GM21786 (cell line): ENCODE data around the gene HTT.
"Not testable (repeated sequence)": the region's sequence is repeated elsewhere in the genome, so short reads cannot be mapped to it uniquely, and the experiment has no call there.

Experiments
- ATAC-seq: cut with Tn5 transposase; IDR thresholded peaks from one replicate; pipeline ENCODE4 v1.9.1; 2021; ENCODE audit not compliant: unreplicated experiment

Gene HTT

DNA sequence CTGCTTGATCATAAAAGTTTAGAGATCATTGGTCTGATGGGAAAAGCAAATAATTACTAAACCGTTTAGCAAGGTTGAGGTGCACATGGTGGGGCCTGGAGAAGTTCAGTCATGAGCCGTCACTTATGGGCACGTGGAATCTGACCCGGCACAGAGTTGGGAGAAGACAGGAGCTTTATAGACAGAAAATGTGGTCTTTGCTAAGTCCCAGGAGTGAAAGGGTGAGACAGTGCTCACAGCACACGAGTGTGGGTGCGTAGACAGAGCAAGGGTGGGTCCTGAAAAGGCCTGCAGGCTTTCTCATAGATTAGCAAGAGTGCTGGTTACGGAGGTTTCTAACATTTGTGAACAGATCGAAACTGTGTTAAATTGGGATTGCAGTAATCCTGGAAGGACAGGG is 43.8 kb downstream of the HTT start:
- ATAC-seq, result no peak

DNA sequence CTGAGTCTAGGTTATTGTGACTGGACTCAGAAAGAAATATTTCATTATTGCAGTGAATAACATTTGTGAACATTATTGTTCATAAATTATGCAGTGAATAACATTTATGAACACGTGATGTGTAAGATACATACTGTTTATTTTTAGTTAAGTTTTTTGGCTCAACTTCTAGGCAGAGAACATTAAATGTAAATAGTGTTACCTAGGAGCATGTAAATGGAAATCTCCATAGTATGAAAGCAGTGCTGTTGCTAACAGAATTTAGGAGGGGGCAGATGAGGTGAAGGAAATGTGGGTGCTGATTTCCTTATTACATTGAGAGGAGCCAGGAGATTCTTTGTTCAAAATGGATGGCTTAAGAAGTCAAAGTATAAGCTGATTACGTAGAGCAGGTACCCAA is 45.0 kb downstream of the HTT start:
- ATAC-seq, result no peak

DNA sequence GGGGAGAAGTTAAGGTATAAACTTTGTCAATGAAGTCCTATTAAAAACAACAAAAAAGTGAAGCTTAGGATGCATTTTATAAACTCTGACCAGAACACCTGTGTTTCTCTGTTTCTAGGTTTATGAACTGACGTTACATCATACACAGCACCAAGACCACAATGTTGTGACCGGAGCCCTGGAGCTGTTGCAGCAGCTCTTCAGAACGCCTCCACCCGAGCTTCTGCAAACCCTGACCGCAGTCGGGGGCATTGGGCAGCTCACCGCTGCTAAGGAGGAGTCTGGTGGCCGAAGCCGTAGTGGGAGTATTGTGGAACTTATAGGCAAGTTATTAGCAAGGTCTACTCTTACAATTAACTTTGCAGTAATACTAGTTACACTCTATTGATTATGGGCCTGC is 46.6 kb downstream of the HTT start:
- ATAC-seq, result no peak

DNA sequence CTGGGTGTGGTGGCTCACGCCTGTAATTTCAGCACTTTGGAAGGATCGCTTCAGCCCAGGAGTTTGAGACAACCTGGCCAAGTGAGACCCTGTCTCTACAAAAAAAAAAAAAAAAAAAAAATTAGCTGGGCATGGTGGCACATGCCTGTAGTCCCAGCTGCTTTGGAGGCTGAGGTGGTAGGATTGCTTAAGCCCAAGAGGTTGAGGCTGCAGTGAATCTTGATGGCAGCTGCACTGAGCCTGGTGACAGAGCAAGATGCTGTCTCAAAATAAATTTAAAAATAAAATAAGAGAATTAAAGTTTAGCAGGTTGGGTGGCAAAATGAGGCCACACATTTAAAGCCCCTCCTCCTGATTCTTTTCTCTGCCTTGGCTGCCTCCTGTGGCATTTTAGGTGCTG is 47.1 kb downstream of the HTT start:
- ATAC-seq, result no peak

DNA sequence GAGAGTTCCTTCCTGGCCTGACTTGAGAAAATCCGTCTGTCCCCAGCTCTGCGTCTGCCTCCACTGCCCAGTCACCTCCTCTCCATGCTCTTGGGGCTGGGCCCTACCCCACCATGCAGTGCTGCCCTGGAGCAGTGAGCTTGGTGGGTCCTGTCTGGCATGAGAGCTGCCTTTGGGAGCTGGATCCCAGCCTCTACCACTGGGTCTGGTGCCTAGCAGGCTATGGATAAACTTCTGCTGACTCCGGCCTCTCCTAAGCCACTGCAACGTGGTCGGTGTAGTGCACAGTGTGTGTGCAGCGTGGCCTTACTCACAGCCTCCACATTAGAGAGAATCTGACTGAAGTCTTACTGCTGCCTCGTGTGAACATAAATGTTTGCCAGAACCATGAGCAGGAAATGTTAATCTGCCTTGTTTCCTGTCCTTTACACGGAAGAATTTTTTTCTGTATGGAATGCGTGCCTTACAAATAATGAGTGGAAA is 47.6 kb downstream of the HTT start:
- ATAC-seq, result no peak

DNA sequence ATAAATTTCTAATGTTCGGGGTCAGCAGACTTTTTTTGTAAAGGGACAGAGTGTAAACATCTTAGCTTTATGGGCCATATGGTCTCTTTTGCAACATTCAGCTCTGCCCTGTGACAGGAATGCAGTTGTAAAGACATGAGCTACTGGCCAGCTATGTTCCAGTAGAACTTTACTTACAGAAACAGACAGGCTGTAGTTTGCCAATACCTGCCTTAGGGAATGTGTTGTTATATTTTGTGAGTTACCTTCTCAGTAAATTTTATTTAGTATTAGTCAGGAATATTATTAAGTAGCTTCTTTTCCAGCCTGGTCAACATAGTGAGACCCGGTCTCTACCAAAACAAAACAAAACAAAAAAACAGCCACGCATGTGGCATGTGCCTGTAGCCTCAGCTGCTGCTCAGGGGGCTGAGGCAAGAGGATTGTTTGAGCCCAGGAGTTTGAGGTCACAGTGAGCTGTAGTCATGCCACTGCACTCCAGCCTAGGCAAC is 48.7 kb downstream of the HTT start:
- ATAC-seq, result no peak

DNA sequence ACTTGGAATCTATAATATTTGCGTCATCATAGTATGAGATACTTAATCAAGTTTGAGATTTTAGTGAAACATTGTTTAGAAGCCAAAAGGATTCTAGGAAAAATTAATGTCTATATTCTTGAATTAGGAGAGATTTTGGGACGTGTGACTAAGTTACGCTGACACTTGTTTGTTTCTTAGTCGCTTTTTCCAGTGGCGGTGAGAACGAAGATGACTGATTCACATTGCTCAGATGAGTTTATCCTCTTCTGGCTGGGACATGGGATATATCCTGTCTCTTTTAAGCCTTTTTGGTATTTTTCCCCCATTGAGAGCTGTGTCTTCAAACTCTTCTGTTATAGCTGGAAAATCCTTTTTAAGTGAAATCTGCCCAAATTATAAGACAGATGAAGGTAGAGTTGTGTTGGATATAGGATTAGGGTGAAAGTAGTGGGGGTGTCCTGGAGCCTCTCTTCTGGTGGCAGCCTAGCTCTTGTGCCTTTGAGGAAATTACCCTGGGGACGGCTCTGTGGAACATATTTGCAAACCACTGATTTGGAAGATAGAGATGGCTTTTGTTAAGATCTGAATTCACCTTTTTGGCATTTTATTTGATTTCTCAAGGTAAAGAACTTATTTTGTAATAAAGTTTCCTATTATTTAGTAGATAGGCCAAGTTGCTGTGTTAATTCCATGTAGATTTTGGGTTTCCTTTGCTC is 49.7 kb downstream of the HTT start:
- ATAC-seq, result no peak

DNA sequence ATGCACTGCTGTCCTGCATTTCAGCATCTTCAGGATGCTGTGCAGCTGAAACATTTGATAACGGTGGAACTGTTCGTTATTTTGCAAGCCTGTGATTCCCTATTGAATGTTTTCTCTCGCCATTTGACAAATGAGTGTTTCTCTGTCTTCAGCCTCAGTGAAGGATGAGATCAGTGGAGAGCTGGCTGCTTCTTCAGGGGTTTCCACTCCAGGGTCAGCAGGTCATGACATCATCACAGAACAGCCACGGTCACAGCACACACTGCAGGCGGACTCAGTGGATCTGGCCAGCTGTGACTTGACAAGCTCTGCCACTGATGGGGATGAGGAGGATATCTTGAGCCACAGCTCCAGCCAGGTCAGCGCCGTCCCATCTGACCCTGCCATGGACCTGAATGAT is 52.6 kb downstream of the HTT start:
- no peak for ATAC-seq

DNA sequence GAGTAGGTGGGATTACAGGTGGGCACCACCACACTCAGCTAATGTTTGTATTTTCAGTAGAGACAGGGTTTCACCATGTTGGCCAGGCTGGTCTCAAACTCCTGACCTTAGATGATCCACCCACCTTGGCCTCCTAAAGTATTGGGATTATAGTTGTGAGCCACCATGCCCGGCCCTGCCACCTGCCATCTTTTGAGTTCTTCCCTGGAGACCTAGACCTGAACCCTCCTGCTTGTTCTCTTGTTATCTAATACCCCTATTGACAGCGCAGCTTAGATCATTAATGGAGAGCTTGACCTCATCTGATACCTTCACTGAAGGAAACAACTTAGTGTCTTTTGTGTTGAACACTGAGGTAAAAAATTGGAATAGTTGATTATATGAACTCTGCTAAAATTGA is 53.6 kb downstream of the HTT start:
- ATAC-seq, result no peak

DNA sequence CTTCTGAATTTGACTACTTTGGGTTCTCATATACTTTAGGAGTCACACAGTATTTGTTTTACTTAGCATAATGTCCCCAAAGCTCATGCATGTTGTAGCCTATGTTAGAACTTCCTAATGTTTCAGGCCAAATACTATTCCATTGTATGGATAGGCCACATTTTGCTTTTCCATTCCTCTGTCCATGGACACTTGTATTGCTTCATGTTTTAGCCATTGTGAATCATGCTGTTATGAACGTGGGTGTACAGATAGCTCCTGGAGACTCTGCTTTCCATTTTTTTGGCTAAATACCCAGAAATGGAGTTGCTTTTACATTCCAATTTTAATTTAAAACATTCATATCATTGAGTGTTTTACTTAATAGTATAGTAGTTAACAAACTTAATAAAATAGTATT is 54.5 kb downstream of the HTT start:
- no peak for ATAC-seq

DNA sequence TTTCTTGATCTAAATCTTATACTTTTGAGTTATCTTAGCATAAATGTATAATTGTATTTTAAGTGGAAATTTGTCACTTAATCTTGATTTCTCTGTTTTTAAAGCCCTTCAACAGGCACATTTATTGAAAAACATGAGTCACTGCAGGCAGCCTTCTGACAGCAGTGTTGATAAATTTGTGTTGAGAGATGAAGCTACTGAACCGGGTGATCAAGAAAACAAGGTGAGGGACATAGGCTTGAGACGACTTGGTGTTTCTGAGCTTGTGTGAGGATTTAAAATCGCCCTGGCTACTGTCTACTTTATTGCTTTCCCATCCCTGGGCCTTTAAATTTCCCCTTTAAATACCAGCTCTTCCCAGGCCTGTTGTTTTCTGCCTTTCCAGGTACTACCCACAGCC is 55.7 kb downstream of the HTT start:
- no peak for ATAC-seq

DNA sequence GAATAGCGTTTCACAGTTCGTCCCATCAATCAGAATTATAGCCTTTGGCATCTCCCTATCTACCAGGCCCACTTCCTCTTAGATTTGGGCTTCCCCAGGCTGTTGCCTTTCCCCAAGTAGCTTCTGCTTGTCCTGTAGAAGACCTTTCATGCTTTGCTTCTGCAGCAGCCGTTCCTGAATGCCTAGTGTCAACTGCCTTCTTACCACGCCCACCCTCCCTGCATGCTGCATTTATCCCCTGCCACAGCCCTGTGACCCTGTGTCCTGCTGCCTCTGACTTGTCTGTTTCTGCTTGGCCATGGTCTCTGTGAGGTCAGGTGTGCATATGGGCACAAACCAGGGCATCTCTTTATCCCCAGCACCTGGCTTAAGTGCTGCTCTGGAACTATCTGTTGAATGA is 56.3 kb downstream of the HTT start:
- ATAC-seq, result no peak

DNA sequence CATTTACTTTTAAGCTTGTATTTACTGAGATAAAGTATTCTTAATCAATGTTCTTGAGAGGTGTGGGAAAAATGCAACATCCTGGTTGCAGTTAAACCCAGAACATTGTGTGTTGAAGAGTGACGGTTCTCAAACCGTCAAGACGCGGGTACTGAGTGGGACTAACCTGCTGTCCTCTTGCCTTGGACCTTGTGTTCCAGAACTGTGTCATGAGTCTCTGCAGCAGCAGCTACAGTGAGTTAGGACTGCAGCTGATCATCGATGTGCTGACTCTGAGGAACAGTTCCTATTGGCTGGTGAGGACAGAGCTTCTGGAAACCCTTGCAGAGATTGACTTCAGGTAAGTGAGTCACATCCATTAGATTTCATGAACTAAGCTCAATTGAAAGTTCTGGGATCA is 59.7 kb downstream of the HTT start:
- no peak for ATAC-seq

DNA sequence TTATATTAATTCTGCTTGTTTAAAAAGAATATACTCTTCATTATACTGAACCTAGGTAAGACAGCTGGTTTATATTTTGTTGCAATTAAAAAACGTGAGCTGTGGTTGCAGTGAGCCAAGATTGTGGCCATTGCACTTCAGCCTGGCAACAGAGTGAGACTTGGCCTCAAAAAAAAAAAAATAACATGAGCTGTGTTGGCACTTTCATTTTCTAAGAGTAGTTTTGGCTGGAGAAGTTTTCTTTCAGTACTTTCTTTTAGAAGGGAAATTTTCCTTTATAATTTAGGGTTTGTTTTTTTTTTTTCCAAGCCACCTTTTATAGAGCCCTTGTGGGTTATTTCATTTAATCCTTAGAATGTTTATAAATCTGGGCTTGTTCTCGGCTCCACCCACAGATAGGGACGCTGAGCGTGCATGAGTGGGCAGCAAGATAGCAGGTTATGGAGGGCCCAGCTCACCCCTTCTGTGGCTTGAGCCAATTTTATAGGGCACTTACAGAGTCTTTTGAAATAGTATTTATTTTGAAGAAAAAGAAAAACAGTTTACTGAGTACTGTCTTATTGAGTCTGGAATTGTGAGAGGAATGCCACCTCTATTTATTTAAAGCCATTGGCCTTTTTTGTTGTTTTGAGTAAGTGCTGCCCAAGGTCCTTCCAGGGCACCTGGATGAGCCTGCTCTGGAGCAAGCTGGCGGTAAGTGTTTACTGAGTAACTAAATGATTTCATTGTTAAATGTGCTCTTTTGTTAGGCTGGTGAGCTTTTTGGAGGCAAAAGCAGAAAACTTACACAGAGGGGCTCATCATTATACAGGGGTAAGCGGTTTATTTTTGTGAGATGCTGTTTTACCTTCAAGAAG is 60.9 kb downstream of the HTT start:
- no peak for ATAC-seq

DNA sequence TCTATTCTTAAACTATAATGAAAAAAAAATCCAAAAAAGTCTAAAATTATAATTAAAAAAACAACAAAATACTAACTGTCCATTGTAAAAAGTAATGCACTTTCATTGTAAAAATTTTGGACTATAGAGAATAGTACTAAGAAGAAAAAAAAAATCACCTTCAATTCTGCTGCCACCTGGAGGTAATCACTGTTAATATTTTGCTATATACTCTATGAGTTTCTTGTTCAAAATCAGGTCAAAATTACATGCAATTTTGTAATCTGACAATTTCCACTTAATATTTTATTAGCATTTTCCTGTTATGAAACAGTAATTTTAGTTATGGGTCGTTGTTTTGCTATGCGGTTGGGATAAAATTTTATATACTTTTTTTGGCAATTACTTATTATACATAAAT is 62.0 kb downstream of the HTT start:
- no peak for ATAC-seq

DNA sequence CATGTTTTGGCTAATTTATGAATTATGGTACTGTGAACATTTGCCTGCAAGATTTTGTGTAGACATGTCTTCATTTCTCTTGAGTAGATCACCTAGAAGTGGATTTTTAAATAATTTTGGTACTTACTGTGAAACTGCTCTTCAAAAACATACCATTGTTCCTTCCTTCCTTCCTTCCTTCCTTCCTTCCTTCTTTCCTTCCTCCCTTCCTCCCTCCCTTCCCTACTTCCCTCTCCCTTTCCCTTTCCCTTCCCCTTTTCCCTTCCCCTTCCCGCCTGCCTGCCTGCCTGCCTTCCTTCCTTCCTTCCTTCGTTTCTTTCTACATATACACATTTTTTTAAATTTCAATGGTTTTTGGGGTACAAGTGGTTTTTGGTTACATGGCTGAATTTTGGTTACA is 63.4 kb downstream of the HTT start:
- ATAC-seq, result no peak

DNA sequence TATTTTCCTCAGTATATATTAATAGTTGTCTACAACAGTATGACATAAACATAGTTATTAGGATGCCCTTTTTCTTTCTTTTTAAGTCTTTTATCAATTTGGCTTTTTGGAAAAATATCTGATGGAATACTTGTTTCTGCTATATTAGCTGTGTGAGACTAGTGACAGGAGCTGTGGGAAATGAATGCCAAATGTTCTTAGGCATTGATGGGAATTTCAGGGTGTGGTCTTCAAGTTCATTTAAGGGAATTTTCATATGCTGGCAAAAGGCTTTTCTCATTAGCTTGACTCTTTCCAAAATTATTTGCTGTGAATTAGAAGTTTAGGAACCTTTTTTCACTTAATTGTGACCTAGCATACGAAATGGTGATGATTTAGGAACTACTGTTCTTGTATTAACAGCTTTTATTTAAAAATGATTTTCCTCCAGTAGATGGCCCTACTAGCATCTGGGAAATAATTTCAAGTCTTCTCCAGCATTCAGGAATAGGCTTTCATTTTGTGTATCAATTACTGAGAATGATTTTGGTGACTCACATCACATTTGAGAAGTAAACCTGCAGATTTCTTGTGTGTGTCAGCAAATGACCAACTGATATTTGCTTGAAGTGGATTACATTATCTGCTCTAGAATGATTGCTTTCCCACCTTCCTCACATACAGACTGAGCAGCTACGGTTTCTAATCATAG is 70.9 kb downstream of the HTT start:
- ATAC-seq, result no peak

DNA sequence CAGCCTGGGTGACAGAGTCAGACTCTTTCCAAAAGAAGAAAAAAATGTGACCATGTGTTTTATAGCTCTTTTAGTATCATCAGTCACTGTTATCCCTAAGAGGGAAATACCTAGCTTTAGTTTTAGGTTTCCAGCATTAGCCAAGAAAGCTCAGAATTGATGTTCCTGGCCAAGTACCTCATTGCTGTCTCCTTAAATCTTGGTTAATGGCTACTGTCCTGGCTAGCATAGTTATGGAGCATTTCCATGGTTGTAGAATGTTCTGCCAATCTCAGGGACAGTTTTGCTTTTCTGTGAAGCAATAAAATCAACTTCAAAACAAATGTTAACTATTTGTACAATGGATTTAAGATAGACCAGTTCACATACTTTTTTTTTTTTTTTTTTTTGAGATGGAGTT is 74.4 kb downstream of the HTT start:
- ATAC-seq, result no peak

DNA sequence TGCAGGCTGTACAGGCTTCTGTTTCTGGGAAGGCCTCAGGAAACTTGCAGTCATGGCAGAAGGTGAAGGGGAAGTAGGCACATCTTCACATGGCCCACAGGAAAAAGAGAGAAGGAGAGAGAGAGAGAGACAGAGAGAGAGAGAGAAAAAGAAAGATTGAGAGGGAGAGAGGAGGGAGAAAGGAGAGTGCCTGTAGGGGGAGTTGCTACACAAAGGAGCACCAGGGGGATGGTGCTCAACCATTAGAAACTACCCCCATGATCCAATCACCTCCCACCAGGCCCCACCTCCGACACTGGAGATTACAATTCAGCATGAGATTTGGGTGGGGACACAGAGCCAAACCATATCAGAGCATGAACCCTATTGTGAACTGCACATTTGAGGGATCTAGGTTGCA is 76.8 kb downstream of the HTT start:
- ATAC-seq, result not testable (repeated sequence)

DNA sequence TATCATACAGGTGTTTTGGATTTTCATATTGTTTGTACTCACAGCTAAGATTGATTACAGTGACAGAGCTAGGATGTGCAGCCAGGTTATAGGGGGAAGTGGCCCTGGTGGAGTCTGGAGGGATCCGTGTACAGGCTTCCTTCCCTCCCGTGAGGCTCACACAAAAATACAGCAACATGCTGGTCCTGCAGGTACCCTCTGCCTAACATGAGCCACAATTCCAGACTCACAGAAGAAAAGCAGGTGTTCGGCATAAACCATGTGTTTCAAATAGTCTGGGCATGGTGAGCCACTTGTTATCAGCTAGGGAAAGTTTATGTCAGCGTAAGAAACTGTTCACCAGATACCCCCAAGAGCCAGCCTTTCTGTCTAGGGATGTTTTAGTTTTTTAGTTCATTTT is 82.9 kb downstream of the HTT start:
- ATAC-seq, result no peak

DNA sequence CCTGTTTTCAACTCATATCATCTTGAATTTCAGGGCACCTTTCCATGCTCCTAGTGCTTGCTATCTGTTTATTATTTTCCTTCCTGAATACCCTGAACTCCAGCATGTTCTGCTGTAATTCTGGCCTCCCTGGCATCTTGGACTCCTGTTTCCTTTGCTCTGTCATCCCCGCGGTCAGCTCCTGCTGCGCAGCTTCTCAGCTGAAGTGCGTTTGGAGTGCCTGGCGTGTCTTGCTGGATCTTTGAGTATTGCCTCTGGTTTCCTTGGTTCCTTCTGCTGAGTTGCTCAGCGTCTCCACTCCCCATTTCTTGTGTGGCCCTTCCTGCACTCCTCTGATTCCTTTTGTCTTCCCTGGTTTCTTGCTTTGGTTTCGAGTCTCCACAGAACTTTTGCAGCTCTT is 84.4 kb downstream of the HTT start:
- no peak for ATAC-seq

DNA sequence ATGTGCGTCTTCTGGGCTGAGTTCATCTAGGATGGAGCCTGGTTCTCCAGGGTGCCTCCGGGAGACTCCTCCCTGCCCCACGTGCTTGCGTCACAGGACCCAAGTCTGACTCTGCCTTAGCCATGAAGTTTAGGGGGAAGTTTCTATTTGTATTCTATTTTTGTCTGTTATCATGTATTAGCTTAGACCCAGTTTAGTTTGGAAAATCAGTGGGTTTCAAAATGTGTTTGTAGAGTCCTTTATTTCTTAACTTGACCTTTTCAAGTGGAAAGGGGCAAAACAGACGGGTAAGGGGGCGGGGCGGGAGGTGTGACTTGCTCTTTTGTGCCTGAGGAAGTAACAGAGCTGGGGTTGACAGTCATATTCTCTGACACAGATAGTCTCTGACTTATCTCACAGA is 86.0 kb downstream of the HTT start:
- ATAC-seq, result no peak
